Thymus (tissue), 11 donors: ENCODE data around the gene DIP2C. TPM values are rescaled to one million over a fixed set of nuclear protein-coding genes. Genes with fewer than 3 reads are reported as not detected.

Experiments used
- DNase-seq, 9 donors: peaks; one replicate each; pipeline ENCODE4 v3.0.0-alpha.2; 2013; ENCODE audit warnings: low spot score in 9 of 9, low read depth in 6 of 9, missing footprints in 1 of 9
- H3K27ac ChIP-seq, 2 donors: one replicate each; pipeline ENCODE4 v1.5.1; 2013; ENCODE audit warnings: control low read depth in 1 of 2, low read depth in 1 of 2, low read length in 1 of 2, mild to moderate bottlenecking in 1 of 2, moderate library complexity in 1 of 2
- H3K27me3 ChIP-seq, 2 donors: one replicate each; pipeline ENCODE4 v1.5.1; 2013; ENCODE audit warnings: low read length in 1 of 2; ENCODE audit not compliant: control insufficient read depth in 2 of 2, insufficient read depth in 1 of 2
- H3K36me3 ChIP-seq, 2 donors: one replicate each; pipeline ENCODE4 v1.5.1; 2013; ENCODE audit warnings: low read length in 1 of 2, mild to moderate bottlenecking in 1 of 2, moderate library complexity in 1 of 2; ENCODE audit not compliant: control insufficient read depth in 2 of 2, insufficient read depth in 2 of 2
- H3K4me1 ChIP-seq, 2 donors: one replicate each; pipeline ENCODE4 v1.5.1; 2013; ENCODE audit warnings: low read length in 2 of 2; ENCODE audit not compliant: control insufficient read depth in 2 of 2, insufficient read depth in 2 of 2
- H3K4me3 ChIP-seq, 2 donors: one replicate each; pipeline ENCODE4 v1.5.1; 2013; ENCODE audit warnings: low read length in 2 of 2, control low read depth in 1 of 2, mild to moderate bottlenecking in 1 of 2
- H3K9me3 ChIP-seq, 2 donors: one replicate each; pipeline ENCODE4 v1.5.1; 2013; ENCODE audit warnings: low read length in 1 of 2, mild to moderate bottlenecking in 1 of 2; ENCODE audit not compliant: control insufficient read depth in 2 of 2, insufficient read depth in 1 of 2
- WGBS: extraction: QIAGEN DNeasy Blood & Tissue Kit; methylation state at CpG from one replicate; pipeline ENCODE4 v1.1.7; 2013; 5-methylcytosine and 5-hydroxymethylcytosine counted together
- polyA plus RNA-seq: library from polyadenylated mRNA; stranded (reverse); fragments of 200-250 nt; gene quantifications from one replicate; pipeline ENCODE4 v1.2.3, GENCODE V29; 2013
- total RNA-seq: library from RNA; stranded (reverse); fragments of 120-200 nt; gene quantifications from one replicate; pipeline ENCODE4 v1.2.4, GENCODE V29; 2013
- donor health status: healthy.

Gene DIP2C
- total and polyA plus RNA-seq, 2 donors = 2.2 to 3.4 TPM

DNA sequence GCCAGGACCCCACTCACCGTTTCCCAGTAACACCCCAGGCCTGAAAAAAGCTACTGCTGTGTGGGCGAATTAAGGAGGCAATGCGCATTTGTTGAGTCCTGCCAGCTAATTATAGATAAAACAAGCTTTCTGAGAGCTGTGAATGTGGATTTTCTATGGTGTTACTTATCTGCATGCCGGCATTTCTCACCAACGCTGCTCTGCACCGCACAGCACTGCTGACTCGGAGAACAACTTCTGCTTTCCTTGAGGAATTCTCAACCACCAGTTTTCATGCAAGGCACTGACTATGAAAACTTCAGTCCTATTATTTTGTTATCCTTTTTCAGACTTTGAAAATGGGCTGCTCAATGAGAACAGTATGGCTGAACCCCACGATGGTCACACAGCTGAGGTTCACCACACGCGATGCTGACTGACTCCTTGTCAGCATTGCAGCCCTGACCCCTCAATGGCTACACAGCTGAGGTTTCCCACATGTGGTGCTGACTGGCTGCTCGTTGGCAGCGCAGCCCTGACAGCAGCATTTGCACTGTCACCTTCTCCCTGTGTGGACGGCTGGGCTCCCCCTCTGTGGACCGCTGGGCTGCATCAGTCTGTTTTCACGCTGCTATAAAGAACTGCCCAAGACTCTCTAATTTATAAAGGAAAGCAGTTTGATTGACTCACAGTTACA is 190.6 kb downstream of the DIP2C start:
- no peaks in the 10 kb centered on the region for H3K9me3 ChIP-seq
- H3K4me3 ChIP-seq = no peak overlapping the region
- DNase-seq = no peak
- H3K36me3 ChIP-seq = no peaks in the 10 kb centered on the region
- H3K4me1 ChIP-seq = peaks cover 0 to 20% of the 10 kb centered on the region in 2 donors
- H3K27me3 ChIP-seq = no peaks in the 10 kb centered on the region
- WGBS = 64% methylated on average over 15 of the region's 15 CpGs
- H3K27ac ChIP-seq = no peak overlapping the region

DNA sequence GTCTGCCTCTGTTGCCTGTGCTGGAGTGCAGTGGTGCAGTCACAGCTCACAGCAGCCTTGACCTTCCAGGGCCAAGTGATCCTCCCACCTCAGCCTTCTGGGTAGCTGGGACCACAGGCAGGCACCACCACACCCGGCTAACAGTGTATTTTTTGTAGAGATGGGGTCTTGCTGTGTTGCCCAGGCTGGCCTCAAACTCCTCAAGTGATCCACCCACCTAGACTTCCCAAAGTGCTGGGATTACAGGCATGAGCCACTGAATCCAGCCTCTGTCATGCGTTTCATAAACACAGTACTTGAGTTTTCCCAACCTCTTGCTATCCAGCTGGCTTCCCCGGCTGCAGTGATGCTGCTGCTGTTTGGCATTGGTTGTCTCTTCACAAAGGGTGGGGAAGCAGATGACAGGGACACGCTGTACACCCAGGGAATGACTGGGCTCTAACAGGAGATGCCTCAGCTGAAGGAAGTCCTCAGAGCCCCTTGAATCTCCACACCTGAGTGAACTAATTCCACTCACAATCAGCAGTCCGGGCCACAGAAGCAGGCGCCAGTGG is 191.5 kb downstream of the DIP2C start:
- Histone ChIP-seq H3K4me3 (no peak overlapping the region), H3K27ac (no peak overlapping the region), H3K4me1 (peaks cover 0 to 22% of the 10 kb centered on the region in 2 donors), H3K27me3 (peaks cover 0 to 5% of the 10 kb centered on the region in 2 donors), H3K9me3 (no peaks in the 10 kb centered on the region), H3K36me3 (no peaks in the 10 kb centered on the region)
- no peak for DNase-seq
- WGBS = 95% methylated on average over 6 of the region's 6 CpGs

- no peaks in the 10 kb centered on the region for H3K9me3 ChIP-seq
- peaks cover 0 to 8% of the 10 kb centered on the region in 2 donors for H3K27me3 ChIP-seq
- H3K36me3 ChIP-seq = no peaks in the 10 kb centered on the region
- no peak for DNase-seq
- H3K4me3 ChIP-seq = no peak overlapping the region
- H3K4me1 ChIP-seq = peaks cover 0 to 22% of the 10 kb centered on the region in 2 donors
- no peak overlapping the region for H3K27ac ChIP-seq
- 91% methylated on average over 10 of the region's 10 CpGs for WGBS
Measured at GRCh38 chr10:497289-497688, 192.2 kb downstream of the DIP2C start.

DNA sequence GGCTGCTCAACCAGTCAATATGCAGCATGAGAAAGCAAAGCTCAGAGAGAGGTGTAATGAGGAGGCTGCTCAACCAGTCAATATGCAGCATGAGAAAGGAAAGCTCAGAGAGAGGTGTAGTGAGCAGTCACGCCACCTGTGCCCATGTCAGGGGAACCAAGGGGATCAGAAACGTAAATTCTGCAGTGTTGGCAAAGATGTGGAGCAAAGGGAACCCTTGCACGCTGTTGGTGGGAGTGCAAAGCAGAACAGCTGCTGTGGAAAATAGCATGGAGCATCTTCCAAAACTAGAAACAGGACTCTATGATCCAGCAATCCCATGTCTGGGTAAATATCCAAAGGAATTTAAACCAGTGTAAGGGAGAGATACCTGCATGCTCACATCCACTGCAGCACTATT is 194.9 kb downstream of the DIP2C start:
- Histone ChIP-seq H3K36me3 (no peaks in the 10 kb centered on the region), H3K27ac (no peak overlapping the region), H3K27me3 (peaks cover 0 to 16% of the 10 kb centered on the region in 2 donors), H3K4me1 (peaks cover 0 to 8% of the 10 kb centered on the region in 2 donors), H3K9me3 (no peaks in the 10 kb centered on the region), H3K4me3 (no peak overlapping the region)
- DNase-seq = no peak
- WGBS = 94% methylated on average over 3 of the region's 3 CpGs

GRCh38 chr10:494149-494542 is 195.3 kb downstream of the DIP2C start:
- DNase-seq = no peak
- H3K27ac ChIP-seq = no peak overlapping the region
- 97% methylated on average over 5 of the region's 5 CpGs for WGBS

DNA sequence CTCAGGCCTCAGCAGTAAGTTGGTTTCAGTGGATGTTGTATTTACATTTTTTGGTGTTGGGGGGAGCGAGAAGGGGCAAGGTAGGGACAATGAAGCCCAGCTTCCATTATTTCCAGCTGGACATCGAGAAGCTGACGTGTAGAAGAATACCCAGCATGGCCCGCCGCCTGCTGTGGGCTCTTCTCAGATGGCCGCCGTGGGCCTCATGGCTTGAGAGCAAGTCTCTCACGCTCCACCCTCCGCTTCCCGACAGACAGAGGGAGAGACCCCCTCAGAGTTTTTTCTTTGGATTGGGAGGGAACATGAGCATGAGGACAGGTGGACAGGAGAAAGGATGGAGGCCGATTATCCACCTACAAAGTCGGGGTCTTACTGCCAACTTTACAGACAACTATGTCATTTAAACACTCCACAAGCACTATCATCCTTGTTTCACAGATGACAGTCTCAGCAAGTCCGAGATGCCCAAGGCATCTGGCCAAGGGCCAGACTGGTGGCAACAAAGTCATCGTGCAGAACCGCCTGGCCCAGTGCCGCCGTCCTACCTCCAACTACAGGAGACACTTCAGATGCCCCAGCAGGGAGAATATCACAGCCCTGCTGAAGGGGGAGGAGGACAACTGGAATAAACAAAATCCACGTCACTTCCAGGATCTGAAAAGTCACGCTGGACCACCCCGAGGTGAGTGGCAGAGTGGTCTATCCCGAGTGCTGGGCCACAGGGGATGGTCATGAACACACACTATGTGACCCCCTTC is 195.9 kb downstream of the DIP2C start:
- H3K4me3 ChIP-seq = no peak overlapping the region
- peaks cover 0 to 16% of the 10 kb centered on the region in 2 donors for H3K27me3 ChIP-seq
- WGBS = 96% methylated on average over 21 of the region's 21 CpGs
- no peak for DNase-seq
- H3K27ac ChIP-seq = no peak overlapping the region
- H3K4me1 ChIP-seq = peaks cover 0 to 5% of the 10 kb centered on the region in 2 donors
- no peaks in the 10 kb centered on the region for H3K9me3 ChIP-seq
- H3K36me3 ChIP-seq = no peaks in the 10 kb centered on the region

More at GRCh38 chr10:494149-494542, 195.3 kb downstream of the DIP2C start:
- H3K27me3 ChIP-seq = peaks cover 0 to 16% of the 10 kb centered on the region in 2 donors
- no peaks in the 10 kb centered on the region for H3K9me3 ChIP-seq
- H3K4me3 ChIP-seq = no peak overlapping the region
- no peaks in the 10 kb centered on the region for H3K36me3 ChIP-seq
- peaks cover 0 to 7% of the 10 kb centered on the region in 2 donors for H3K4me1 ChIP-seq

GRCh38 chr10:492836-493235 is 196.6 kb downstream of the DIP2C start:
- Histone ChIP-seq H3K9me3 (no peaks in the 10 kb centered on the region), H3K27ac (no peak overlapping the region), H3K27me3 (peaks cover 0 to 16% of the 10 kb centered on the region in 2 donors), H3K36me3 (no peaks in the 10 kb centered on the region), H3K4me3 (no peak overlapping the region), H3K4me1 (peaks cover 0 to 5% of the 10 kb centered on the region in 2 donors)
- no peak for DNase-seq
- WGBS = 90% methylated on average over 10 of the region's 10 CpGs

DNA sequence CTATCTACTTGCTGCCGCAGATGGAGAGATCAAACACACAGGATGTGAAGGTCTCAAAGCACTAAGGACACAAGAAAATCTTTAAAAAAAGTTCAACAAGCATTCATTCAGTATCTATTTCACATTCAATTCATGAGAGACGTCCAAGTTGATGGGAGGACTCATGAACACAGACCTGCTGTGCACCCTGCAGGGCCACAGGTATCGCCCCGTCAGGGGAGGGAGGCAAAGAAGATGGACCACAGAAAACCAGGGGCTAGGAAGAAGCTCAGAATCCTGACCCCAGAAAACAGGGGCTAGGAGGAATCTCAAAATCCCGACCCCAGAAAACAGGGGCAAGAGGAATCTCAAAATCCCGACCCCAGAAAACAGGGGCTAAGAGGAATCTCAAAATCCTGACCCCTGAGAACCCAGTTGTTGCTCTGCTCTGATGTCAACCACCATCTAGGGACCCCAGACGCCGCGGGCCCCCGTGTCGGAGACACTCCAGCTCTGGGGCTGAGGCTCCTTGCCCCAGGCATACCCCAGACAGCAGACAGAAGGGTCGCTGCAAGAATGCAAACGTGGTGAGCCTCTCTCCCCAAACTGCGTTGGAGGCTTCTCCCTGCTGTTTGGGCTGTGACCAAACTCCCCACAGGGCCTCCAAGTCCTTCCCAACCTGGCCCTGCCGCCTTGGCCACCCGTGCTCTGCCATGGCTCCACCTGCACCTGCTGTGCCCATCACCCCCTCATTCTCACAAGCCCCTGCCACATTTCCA is 197.6 kb downstream of the DIP2C start:
- no peaks in the 10 kb centered on the region for H3K9me3 ChIP-seq
- H3K27me3 ChIP-seq = peaks cover 0 to 16% of the 10 kb centered on the region in 2 donors
- H3K27ac ChIP-seq = no peak overlapping the region
- 95% methylated on average over 16 of the region's 16 CpGs for WGBS
- H3K4me1 ChIP-seq = peaks cover 0 to 8% of the 10 kb centered on the region in 2 donors
- no peak for DNase-seq
- no peaks in the 10 kb centered on the region for H3K36me3 ChIP-seq
- no peak overlapping the region for H3K4me3 ChIP-seq
